HG03039 (cell line): Measurements from ENCODE around the gene TRIM56.
"Not testable (repeated sequence)": the region's sequence is repeated elsewhere in the genome, so short reads cannot be mapped to it uniquely, and the experiment has no call there.

Source experiments
- ATAC-seq: cut with Tn5 transposase; IDR thresholded peaks from one replicate; pipeline ENCODE4 v1.9.1; 2021; ENCODE audit warnings: mild to moderate bottlenecking, moderate library complexity; ENCODE audit not compliant: unreplicated experiment

TRIM56 gene

GRCh38 chr7:101128040-101128834 is 43.0 kb downstream of the TRIM56 start:
- no peak for ATAC-seq

- ATAC-seq, result no peak
These were observed 44.4 kb downstream of the TRIM56 start for GRCh38 chr7:101129603-101130117.

GRCh38 chr7:101132626-101133600 is 47.6 kb downstream of the TRIM56 start:
- ATAC-seq, result not testable (repeated sequence)

- ATAC-seq, result no peak
These were observed 48.5 kb downstream of the TRIM56 start for GRCh38 chr7:101133621-101134398.

GRCh38 chr7:101134399-101134980 is 49.2 kb downstream of the TRIM56 start:
- no peak for ATAC-seq

GRCh38 chr7:101137651-101138212 is 52.5 kb downstream of the TRIM56 start:
- no peak for ATAC-seq

- ATAC-seq, result no peak
These were observed 53.1 kb downstream of the TRIM56 start for GRCh38 chr7:101138213-101138870.

GRCh38 chr7:101140339-101140699 is 55.0 kb downstream of the TRIM56 start:
- ATAC-seq, result no peak

- no peak for ATAC-seq
These were observed 55.6 kb downstream of the TRIM56 start for GRCh38 chr7:101140746-101141382.
